Upper lobe of right lung (tissue), 1 donor: ENCODE data around the gene VSIG10L2. TPM values are rescaled to one million over a fixed set of nuclear protein-coding genes. Genes with fewer than 3 reads are reported as not detected.

Experiments used
- ATAC-seq: fragments of 200-7000 bp; cut with Tn5 transposase; one replicate; pipeline ENCODE4 v1.9.1; 2020; ENCODE audit warnings: mild to moderate bottlenecking, moderate library complexity
- DNase-seq: peaks from one replicate; pipeline ENCODE4 v3.0.0-alpha.2; 2020
- H3K27ac ChIP-seq: fragments of 200-600 bp; one replicate; pipeline ENCODE4 v1.8.0; 2022
- H3K27me3 ChIP-seq: fragments of 200-600 bp; one replicate; pipeline ENCODE4 v1.8.0; 2022; ENCODE audit warnings: mild to moderate bottlenecking
- H3K36me3 ChIP-seq: fragments of 200-600 bp; one replicate; pipeline ENCODE4 v1.8.0; 2022
- H3K4me1 ChIP-seq: fragments of 200-600 bp; one replicate; pipeline ENCODE4 v1.8.0; 2022
- H3K4me3 ChIP-seq: fragments of 200-600 bp; one replicate; pipeline ENCODE4 v1.8.0; 2022; ENCODE audit warnings: mild to moderate bottlenecking
- H3K9me3 ChIP-seq: fragments of 200-600 bp; one replicate; pipeline ENCODE4 v1.8.0; 2022
- intact Hi-C: fragments of 100-400 bp; cut with DNase I; formaldehyde crosslinking; loops from one replicate; pipeline ENCODE4 v1.11.0; 2022
- total RNA-seq: library from RNA; stranded (reverse); fragmentation: NEBNext Ultra II Directional; extraction: Animal tissue kit (Norgen Biotek cat#: 25700); gene quantifications from one replicate; pipeline ENCODE4 v1.2.1, GENCODE V29; 2021
- TF ChIP-seq, protein P1 (sequence below): fragments of 200-600 bp; IDR thresholded peaks from one replicate; pipeline ENCODE4 v1.8.0; 2022; ENCODE audit warnings: antibody characterized with exemption
- donor health status: DM: no; HTN: yes; CAD: no; lungs with severe emphysema.

Gene VSIG10L2
- total RNA-seq, 1 donor from 2014 or later, result not detected

DNA sequence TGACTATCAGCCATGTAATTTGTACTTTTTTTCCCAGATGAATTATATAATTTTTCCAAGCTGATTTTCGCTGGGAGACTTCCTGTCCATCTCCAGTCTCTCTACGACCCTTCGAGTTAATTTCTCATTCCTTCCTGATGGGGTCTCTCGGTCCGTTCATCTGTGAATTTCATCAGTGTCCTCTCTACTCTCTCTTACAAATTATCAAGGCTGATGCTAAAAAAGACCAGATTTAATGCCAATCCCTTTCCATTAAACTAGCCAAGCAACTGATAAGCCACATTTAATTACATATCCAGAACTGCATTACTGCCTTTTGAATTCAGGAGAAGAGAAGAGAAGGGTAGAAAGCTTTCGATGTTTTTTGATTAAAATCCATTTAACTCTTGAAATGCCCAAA lies 25.8 kb downstream of the VSIG10L2 start:
- no peak overlapping the region for H3K27ac ChIP-seq
- intact Hi-C loops, result no loop called here

DNA sequence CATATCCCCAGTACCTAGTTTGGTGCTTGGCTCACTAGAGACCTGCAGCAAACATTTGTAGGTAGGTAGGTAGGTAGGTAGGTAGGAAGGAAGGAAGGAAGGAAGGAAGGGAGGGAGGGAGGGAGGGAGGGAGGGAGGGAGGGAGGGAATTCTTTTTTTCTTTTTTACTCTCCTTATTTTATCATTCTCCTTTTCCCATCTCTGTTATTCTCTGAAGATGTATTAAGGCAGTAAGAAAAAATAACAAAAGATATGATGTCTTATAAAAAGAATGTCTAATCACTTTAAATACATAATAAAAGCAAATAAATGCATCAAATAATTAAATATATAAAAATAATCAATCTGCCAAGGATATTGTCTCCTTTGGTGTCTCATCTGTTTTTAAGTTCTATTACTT lies 28.4 kb downstream of the VSIG10L2 start:
- Histone ChIP-seq H3K36me3 (no peaks in the 10 kb centered on the region), H3K27me3 (no peaks in the 10 kb centered on the region), H3K9me3 (no peaks in the 10 kb centered on the region), H3K27ac (no peak overlapping the region), H3K4me3 (no peak overlapping the region), H3K4me1 (no peaks in the 10 kb centered on the region)
- DNase-seq (no peak), ATAC-seq (no peak)
- intact Hi-C loops, result no loop called here
- TF ChIP-seq, protein P1, sequence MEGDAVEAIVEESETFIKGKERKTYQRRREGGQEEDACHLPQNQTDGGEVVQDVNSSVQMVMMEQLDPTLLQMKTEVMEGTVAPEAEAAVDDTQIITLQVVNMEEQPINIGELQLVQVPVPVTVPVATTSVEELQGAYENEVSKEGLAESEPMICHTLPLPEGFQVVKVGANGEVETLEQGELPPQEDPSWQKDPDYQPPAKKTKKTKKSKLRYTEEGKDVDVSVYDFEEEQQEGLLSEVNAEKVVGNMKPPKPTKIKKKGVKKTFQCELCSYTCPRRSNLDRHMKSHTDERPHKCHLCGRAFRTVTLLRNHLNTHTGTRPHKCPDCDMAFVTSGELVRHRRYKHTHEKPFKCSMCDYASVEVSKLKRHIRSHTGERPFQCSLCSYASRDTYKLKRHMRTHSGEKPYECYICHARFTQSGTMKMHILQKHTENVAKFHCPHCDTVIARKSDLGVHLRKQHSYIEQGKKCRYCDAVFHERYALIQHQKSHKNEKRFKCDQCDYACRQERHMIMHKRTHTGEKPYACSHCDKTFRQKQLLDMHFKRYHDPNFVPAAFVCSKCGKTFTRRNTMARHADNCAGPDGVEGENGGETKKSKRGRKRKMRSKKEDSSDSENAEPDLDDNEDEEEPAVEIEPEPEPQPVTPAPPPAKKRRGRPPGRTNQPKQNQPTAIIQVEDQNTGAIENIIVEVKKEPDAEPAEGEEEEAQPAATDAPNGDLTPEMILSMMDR, result no peak

More for the DNA sequence above, 25.8 kb downstream of the VSIG10L2 start:
- TF ChIP-seq, protein P1, result no peak
- no peaks in the 10 kb centered on the region for H3K9me3 ChIP-seq
- H3K36me3 ChIP-seq, result no peaks in the 10 kb centered on the region
- no peak overlapping the region for H3K4me3 ChIP-seq
- H3K27me3 ChIP-seq, result no peaks in the 10 kb centered on the region
- no peak for ATAC-seq
- H3K4me1 ChIP-seq, result no peaks in the 10 kb centered on the region
- DNase-seq, result no peak

DNA sequence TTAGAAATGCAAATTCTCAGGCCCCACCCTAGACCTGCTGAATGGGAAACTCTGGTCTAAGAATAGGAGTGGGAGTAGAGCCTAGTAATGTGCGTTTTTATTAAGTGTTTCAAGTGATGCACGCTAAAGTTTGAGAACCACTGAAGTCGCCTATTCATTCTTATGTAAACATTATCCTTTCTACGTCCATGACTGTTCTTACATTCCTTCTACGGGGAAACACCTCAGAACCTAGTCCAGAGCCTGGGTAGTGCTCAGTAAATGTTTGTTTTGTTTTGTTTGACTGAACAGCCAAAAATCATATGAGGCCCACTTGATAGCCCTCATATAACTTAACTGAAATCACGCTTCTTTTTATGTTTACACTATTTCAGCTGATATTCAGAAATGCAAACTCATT lies 29.8 kb downstream of the VSIG10L2 start:
- intact Hi-C loops, result no loop called here
- Histone ChIP-seq H3K36me3 (no peaks in the 10 kb centered on the region), H3K27ac (no peak overlapping the region), H3K4me1 (no peaks in the 10 kb centered on the region), H3K4me3 (no peak overlapping the region), H3K27me3 (no peaks in the 10 kb centered on the region), H3K9me3 (no peaks in the 10 kb centered on the region)
- DNase-seq (no peak), ATAC-seq (peak; percentile 82)
- TF ChIP-seq, protein P1, result no peak

DNA sequence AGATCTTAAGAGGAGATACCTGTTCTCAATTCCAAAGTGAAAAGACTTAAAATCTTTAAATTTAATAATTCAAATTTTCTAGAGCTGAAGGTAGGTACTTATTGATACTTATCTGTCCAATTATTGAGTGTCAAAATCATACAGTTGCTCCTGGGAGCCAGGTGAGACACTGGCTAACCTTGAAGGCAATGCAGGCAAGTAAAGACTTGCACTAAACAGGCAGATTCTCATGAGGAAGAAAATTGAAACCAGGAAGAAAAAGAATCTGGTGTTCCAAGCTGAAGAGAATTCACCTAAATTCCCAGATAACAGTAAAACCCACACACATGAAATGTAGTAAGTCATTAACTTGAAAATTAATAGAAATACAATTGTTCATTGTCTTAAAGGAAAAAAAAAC lies 30.3 kb downstream of the VSIG10L2 start:
- H3K4me3 ChIP-seq, result no peak overlapping the region
- H3K4me1 ChIP-seq, result no peaks in the 10 kb centered on the region
- DNase-seq (no peak), ATAC-seq (no peak)
- H3K36me3 ChIP-seq, result no peaks in the 10 kb centered on the region
- TF ChIP-seq, protein P1, result no peak
- intact Hi-C loops, result no loop called here
- no peaks in the 10 kb centered on the region for H3K27me3 ChIP-seq
- H3K27ac ChIP-seq, result no peak overlapping the region
- no peaks in the 10 kb centered on the region for H3K9me3 ChIP-seq

DNA sequence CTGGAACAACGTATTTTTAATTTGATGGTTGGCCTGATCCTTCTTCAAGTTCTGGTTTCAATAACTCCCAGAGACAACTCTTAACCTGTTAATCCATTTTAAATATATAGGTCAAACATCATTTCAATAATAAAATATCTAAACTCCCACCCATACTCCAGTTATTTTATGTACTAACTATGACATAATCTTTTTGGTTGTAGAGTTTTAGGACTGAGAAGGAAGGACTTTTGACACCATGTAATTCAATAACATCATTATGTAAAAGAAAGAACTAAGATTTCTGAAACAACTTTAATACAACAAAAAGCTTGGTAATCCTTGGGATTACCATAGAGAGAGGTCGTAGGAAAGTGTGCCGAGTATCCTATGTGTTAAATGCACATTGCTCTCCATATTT lies 31.5 kb downstream of the VSIG10L2 start:
- Histone ChIP-seq H3K27ac (no peak overlapping the region), H3K9me3 (no peaks in the 10 kb centered on the region), H3K4me3 (no peak overlapping the region), H3K36me3 (no peaks in the 10 kb centered on the region), H3K27me3 (no peaks in the 10 kb centered on the region), H3K4me1 (no peaks in the 10 kb centered on the region)
- TF ChIP-seq, protein P1, result no peak
- DNase-seq (no peak), ATAC-seq (no peak)
- intact Hi-C loops, result no loop called here

DNA sequence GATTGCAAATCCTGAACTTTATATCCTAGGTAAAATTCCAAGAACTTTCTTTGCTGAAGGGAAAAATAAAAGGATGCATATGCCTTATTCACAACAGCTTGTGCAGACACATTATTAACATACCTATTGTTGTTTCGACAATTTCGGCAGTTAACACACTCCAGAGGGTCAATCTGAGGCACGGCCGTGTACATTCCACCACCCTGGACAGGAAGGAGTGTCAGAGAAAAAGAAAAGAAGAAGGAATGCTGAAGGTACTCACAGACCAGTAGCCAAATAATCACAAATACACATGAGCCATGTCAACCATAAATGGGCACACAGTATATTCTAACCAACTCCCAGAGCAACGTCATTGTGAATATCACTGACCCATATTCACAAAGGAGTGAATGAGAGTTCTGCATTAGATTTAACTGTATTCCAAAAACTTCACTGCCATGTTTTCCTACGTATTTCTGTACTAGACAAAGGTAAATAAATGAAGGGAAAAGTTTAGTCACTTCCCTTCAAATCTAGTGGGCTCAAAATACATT lies 32.4 kb downstream of the VSIG10L2 start:
- intact Hi-C loops, result no loop called here
- Histone ChIP-seq H3K27me3 (no peaks in the 10 kb centered on the region), H3K36me3 (no peaks in the 10 kb centered on the region), H3K27ac (no peak overlapping the region), H3K9me3 (no peaks in the 10 kb centered on the region), H3K4me1 (no peaks in the 10 kb centered on the region), H3K4me3 (no peak overlapping the region)
- TF ChIP-seq, protein P1, result no peak
- no peak for DNase-seq
- ATAC-seq, result no peak
